ENCODE data around the gene LRCH1.

Gene LRCH1

GRCh38 chr13:46536341-46536740 lies 16.6 kb upstream of the LRCH1 start:
- no peak for DNase-seq

- no peak for DNase-seq
Observed at GRCh38 chr13:46539231-46539630, 13.7 kb upstream of the LRCH1 start.

- no peak for DNase-seq
Observed at GRCh38 chr13:46541210-46541609, 11.8 kb upstream of the LRCH1 start.

GRCh38 chr13:46542833-46543232 lies 10.1 kb upstream of the LRCH1 start:
- DNase-seq = peak; percentile 57

- DNase-seq = peak; percentile 91
Observed at GRCh38 chr13:46543287-46543686, 9.7 kb upstream of the LRCH1 start.

- no peak for DNase-seq
Observed at GRCh38 chr13:46544208-46544607, 8.8 kb upstream of the LRCH1 start.

- DNase-seq = peak; percentile 12
Observed at GRCh38 chr13:46544811-46545210, 8.2 kb upstream of the LRCH1 start.

GRCh38 chr13:46546084-46546768 lies 6.7 kb upstream of the LRCH1 start:
- peak; percentile 72 for DNase-seq

GRCh38 chr13:46550822-46551221 lies 2.1 kb upstream of the LRCH1 start:
- no peak for DNase-seq

- peak; percentile 79 for DNase-seq
Observed at GRCh38 chr13:46551410-46552302, 1.3 kb upstream of the LRCH1 start.

GRCh38 chr13:46552303-46552682 lies 677 bp upstream of the LRCH1 start:
- peak; percentile 54 for DNase-seq

- DNase-seq = peak; percentile 39
Observed at GRCh38 chr13:46553521-46553885, 533 bp downstream of the LRCH1 start.

GRCh38 chr13:46553886-46554858 lies 1.2 kb downstream of the LRCH1 start:
- DNase-seq = peak; percentile 75

- DNase-seq = no peak
Observed at GRCh38 chr13:46554951-46555350, 2.0 kb downstream of the LRCH1 start.

- DNase-seq = no peak
Observed at GRCh38 chr13:46555722-46556417, 2.9 kb downstream of the LRCH1 start.

GRCh38 chr13:46556418-46556779 lies 3.4 kb downstream of the LRCH1 start:
- no peak for DNase-seq

GRCh38 chr13:46559272-46559805 lies 6.4 kb downstream of the LRCH1 start:
- peak; percentile 46 for DNase-seq

GRCh38 chr13:46560778-46561177 lies 7.8 kb downstream of the LRCH1 start:
- no peak for DNase-seq

GRCh38 chr13:46561286-46561685 lies 8.3 kb downstream of the LRCH1 start:
- DNase-seq = no peak

GRCh38 chr13:46561691-46562090 lies 8.7 kb downstream of the LRCH1 start:
- DNase-seq = no peak

- DNase-seq = no peak
Observed at GRCh38 chr13:46562152-46562551, 9.2 kb downstream of the LRCH1 start.

GRCh38 chr13:46562581-46562980 lies 9.6 kb downstream of the LRCH1 start:
- no peak for DNase-seq

Measured in NCI-H69 (cell line).